GM12874 (cell line): ENCODE results near the gene ZNF497.

Experiments used
- TF ChIP-seq, protein P1 (sequence below): IDR thresholded peaks from 2 replicates; pipeline ENCODE4 v1.5.1; 2011; ENCODE audit warnings: low read depth, mild to moderate bottlenecking, control low read depth, low read length, moderate library complexity; ENCODE audit not compliant: insufficient read depth

The ZNF497 gene

DNA sequence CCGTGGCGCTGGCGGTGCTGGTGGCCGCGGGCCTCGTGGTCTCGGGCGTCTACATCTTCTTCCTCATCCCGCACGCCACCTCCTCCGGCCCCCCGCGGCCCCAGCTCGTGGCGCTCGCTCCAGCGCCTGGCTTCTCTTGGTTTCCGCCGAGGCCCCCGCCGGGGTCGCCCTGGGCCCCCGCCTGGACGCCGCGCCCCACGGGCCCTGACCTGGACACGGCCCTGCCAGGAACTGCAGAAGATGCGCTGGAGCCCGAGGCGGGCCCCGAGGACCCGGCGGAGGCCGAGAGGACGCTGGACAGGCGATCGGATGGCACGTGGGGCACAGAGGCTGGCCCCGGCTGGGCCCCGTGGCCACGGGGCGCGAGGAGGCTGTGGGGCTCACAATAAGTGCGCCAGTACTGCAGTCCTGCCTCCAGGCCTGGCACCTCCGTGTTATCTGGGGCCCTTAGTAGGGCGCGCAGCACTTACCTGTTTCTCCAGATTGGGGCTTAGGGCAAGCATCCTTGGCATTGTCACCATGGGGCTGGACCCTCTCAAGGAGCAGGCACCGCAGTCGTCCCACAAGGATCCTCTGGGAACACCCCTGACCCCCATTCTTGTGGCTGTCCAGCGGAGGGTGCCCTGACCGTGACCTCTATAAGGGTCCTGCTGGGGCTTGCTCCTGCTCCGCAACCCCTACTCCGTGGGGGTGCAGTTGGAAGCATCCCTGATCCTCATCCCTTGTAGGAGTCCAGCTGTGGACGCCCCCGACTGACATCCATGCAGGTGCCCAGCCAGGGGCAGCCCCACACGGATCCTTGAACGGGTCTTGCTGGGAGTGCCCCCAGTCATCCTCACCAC, 34.4 kb upstream of the ZNF497 start:
- TF ChIP-seq, protein P1, sequence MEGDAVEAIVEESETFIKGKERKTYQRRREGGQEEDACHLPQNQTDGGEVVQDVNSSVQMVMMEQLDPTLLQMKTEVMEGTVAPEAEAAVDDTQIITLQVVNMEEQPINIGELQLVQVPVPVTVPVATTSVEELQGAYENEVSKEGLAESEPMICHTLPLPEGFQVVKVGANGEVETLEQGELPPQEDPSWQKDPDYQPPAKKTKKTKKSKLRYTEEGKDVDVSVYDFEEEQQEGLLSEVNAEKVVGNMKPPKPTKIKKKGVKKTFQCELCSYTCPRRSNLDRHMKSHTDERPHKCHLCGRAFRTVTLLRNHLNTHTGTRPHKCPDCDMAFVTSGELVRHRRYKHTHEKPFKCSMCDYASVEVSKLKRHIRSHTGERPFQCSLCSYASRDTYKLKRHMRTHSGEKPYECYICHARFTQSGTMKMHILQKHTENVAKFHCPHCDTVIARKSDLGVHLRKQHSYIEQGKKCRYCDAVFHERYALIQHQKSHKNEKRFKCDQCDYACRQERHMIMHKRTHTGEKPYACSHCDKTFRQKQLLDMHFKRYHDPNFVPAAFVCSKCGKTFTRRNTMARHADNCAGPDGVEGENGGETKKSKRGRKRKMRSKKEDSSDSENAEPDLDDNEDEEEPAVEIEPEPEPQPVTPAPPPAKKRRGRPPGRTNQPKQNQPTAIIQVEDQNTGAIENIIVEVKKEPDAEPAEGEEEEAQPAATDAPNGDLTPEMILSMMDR: no peak

DNA sequence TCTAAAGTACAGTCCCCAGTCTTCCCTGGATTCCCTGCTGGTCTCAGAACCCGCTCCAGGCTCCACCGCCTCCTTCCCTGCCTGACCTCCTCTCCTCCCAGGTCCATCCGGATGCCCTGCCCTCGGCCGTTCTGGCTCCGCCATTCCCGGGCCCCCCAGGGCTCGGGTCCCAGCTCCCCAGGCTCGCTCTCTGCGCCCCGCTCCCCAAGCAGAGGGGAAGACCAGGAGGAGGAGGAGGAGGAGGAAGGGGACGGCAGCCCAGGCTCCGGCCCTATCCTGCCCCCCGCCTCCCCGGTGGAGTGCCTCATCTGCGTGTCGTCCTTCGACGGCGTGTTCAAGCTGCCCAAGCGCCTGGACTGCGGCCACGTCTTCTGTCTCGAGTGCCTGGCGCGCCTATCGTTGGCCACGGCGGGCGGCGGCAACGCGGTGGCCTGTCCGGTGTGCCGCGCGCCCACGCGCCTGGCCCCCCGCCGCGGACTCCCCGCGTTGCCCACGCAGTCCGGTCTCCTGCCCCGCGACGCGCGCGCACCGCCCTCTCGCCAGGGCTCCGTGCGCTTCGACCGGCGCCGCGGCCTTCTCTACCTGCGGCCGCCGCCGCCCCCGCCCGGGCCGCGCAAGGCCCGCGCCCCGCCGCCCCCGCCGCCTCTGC, 33.6 kb upstream of the ZNF497 start:
- TF ChIP-seq, protein P1: no peak

DNA sequence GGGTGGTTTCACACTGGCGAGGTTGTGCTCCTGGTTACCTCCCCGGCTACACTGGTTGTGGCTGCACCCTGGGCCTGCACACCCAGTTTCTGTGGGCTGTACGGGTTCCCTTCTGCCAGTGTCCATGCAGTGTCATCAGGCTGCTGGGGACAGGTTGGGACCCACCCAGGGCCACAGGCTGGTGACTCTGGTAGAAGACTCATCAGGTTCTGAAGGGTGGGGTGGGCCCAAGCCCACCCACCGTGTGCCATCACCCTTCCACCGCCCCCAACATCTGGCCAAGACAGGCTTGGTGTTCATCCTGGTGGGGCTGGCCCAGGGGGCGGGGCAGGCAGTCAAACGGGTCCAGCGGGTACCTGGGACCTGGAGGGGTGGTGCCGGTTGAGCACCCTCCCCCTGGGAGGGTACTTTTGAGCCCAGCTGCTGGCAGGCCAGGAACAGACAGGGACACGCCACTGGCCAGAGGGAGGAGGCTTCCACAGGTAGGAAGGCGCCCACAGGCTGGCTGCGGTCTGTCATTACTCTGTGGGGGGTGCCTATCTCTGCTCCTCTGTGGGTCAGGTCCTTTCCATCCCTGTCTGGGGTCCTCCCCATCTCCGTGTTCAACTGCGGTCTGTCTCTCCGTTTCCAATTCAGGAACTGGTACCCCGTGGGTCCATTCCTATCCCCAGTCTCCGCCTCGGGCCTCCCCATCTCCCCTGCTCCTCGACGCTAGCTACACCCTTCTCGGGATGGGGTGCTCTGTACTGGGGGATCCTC, 32.8 kb upstream of the ZNF497 start, which contains the start of gene RNF225:
TSS of gene RNF225 (plus strand) at position 437 of the 759 bp plus-strand sequence. CDS start 434 bp downstream, outside the sequence.
- TF ChIP-seq, protein P1: no peak

DNA sequence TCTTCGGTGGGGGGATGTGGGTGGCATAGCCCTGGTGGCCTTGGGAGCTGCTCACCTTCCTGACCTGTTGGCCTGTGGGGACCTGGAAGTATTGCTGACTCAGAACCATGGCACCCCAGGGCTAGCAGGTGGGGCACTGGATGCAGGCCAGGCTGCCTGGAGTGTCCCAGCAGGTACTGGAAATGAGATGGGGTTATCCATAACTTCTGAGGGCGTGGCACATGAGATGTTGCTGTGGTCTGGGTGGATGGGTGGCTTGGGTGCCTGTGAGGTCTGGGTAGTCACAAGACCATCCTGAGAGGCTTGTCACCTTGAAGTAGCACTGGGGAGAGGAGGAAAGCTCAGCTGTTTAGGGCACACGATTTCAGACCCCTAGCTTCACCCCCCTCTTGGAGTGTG, 32.3 kb upstream of the ZNF497 start:
- TF ChIP-seq, protein P1: no peak

DNA sequence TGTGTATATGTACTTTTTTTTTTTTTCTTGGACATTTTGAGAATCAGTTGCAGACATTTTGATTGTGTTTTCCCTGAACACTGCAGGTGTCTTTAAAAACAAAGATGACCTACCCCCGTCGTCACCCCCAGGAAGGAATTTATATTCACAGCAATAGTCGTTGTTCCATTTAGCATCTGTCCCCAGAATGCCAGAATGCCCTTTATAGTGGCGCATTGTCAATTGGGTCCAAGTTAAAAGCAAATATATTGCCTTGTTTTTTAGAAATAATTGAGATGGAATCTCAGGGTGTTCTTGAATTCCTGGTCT, 31.1 kb upstream of the ZNF497 start:
- TF ChIP-seq, protein P1: no peak

DNA sequence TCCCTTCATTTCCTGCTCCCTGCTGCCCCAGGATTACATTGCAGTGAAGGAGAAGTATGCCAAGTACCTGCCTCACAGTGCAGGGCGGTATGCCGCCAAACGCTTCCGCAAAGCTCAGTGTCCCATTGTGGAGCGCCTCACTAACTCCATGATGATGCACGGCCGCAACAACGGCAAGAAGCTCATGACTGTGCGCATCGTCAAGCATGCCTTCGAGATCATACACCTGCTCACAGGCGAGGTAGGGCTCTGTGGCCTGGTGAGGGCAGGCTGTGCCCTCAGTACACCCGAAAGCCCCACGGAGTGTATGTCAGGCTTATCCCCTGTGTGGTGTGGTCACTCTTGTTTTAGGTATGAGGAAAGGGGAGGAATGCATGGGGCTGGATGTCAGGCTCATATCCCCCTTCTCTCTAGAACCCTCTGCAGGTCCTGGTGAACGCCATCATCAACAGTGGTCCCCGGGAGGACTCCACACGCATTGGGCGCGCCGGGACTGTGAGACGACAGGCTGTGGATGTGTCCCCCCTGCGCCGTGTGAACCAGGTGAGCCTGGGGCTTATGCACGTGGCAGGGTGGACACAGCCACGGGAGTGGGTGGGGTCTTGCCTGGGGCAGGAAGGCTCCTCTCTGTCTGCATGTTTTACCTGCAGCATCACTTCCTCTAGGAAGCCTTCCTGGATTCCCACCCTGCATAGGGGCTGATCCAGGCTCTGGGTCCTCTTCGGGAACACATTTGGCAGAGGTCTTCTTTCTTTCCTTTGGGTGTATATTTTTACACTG, 30.6 kb upstream of the ZNF497 start:
- TF ChIP-seq, protein P1: no peak
